Choroid plexus epithelial cell (primary cell): ENCODE results near the gene VPS13D.

Source experiments
- DNase-seq: peaks from one replicate; pipeline ENCODE4 v3.0.0-alpha.2; 2010; ENCODE audit warnings: low read depth
- H3K4me3 ChIP-seq: 2 replicates; pipeline ENCODE4 v1.5.1; 2011; ENCODE audit warnings: low read depth, mild to moderate bottlenecking, control low read depth, low read length, moderate library complexity
- CTCF ChIP-seq: conservative IDR thresholded peaks from 2 replicates; pipeline ENCODE4 v1.5.1; 2011; ENCODE audit warnings: low read depth, mild to moderate bottlenecking, control low read depth, inconsistent platforms, low read length, moderate library complexity

VPS13D gene

GRCh38 chr1:12472798-12473551, 243.1 kb downstream of the VPS13D start:
- no peak for TF ChIP-seq CTCF
- peak; percentile 55 for DNase-seq
- no peak overlapping the region for H3K4me3 ChIP-seq

DNA sequence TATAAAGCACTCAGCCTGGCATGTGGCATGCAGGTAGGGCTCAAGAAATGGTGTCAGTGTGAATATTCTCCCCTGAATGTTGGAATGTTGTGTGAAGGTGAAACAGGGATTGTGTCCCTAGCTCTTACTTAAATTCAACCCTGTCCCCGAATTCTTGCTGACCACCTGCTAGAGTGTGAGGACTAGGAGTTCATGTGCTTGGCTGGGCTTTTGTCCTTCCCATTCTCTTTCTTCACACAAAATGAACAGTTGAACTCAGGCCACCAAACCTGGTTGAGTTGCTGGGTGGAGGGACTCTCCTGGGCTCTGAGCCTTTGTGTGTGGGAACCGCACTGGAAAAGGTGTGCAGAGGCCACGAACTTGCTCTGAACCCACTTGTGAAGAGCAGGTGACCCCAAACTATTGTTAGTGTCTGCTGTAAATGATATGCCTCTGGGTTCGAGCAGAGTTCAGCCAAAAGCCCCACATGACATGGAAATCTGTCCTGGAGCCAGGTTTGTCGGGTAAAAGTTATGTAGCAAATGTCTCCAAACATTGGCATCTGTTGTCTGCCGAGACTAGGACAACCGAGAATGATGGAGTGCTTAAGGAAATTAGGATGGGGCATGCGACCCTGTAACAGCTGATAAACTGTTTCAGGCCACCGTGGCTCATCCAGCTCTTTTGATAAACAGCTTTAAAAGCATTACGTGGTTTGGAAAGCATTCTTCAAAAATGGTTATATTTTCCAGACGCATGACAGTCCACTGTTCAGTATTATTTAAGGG, 243.9 kb downstream of the VPS13D start:
- H3K4me3 ChIP-seq: no peak overlapping the region
- TF ChIP-seq CTCF: no peak
- DNase-seq: peak; percentile 61

DNA sequence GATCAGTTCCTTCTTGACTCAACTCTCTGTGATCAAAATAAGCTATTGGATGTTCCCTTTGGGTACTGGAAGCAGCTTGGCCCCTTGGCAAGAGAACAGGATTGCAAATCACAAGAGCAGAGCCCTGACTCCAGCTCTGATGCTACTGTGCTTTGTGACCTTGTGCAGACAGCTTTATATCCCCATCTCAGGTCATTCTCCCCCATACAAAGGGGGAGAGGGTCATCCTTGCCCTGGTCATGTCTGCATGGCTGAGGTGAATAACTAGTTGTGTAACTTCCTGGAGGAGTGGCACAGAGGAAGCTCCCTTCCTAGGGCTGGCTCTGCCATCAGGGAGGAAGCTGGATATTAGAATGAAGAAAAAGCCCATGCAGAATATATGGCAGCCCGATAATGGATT, 245.3 kb downstream of the VPS13D start:
- no peak overlapping the region for H3K4me3 ChIP-seq
- DNase-seq: no peak
- no peak for TF ChIP-seq CTCF

GRCh38 chr1:12475530-12475934, 245.7 kb downstream of the VPS13D start:
- TF ChIP-seq CTCF: no peak
- DNase-seq: no peak
- H3K4me3 ChIP-seq: no peak overlapping the region

DNA sequence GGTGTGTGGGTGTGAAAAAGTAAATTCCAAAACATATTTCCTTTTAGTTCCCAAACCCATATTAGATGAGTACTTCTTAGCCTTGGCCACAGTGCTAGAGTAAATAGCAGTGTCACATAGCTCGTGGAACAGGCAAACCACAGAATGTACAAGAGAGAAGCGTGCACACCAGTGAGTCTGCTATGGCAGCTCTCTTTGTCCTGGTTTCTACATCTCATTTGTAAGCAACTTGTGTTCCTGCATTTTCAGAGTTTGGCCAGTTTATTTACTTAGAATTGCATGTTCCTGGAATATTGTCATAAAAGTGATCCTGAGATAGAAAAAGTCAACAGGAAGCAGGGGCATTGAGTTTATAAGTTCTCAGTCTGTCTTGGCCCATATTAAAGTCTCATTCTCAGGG, 246.1 kb downstream of the VPS13D start:
- TF ChIP-seq CTCF: no peak
- no peak overlapping the region for H3K4me3 ChIP-seq
- peak; percentile 87 for DNase-seq

- no peak for DNase-seq
Measured at GRCh38 chr1:12477314-12477713, 247.5 kb downstream of the VPS13D start.

More at GRCh38 chr1:12477314-12477713, 247.5 kb downstream of the VPS13D start:
- TF ChIP-seq CTCF: no peak
- no peak overlapping the region for H3K4me3 ChIP-seq
